ENCODE measurements around the gene SULT1A2. TPM values are rescaled to one million over a fixed set of nuclear protein-coding genes. Genes with fewer than 3 reads are reported as not detected.

Gene SULT1A2
- total RNA-seq, 1 experiment from 2014 or later: 0.44 TPM

- H3K27me3 Mint-ChIP-seq (ENCODE audit: insufficient read depth, unreplicated experiment): no peaks in the 10 kb centered on the region
- no peak overlapping the region for H3K4me3 Mint-ChIP-seq (ENCODE audit: unreplicated experiment)
- H3K27ac Mint-ChIP-seq (ENCODE audit: low read depth, unreplicated experiment): peak overlapping the region; percentile 25
- ChIA-PET CTCF (interaction anchor here (0.5 to 0.7 kb wide), 3 partner anchors 13 to 388 kb away, joined by 3 to 4 read pairs (median 3); no protein-coding TSS in a partner anchor), POLR2A (no interaction called here)
- BruUV-seq (replicated peaks): no TSS peak
- TF ChIP-seq CTCF (IDR thresholded peaks at IDR 0.05; ENCODE audit: unreplicated experiment): no peak
- peaks cover 9% of the 10 kb centered on the region for H3K36me3 Mint-ChIP-seq (ENCODE audit: insufficient read depth, unreplicated experiment)
- intact Hi-C loops (cut with micrococcal nuclease): no loop called here
- H3K4me1 Mint-ChIP-seq (ENCODE audit: insufficient read depth, unreplicated experiment): peaks cover 7% of the 10 kb centered on the region
- no peak for DNase-seq (ENCODE audit: unreplicated experiment)
- no peaks in the 10 kb centered on the region for H3K9me3 Mint-ChIP-seq (ENCODE audit: unreplicated experiment)
These were observed 39.9 kb downstream of the SULT1A2 start for GRCh38 chr16:28556914-28557320.

DNA sequence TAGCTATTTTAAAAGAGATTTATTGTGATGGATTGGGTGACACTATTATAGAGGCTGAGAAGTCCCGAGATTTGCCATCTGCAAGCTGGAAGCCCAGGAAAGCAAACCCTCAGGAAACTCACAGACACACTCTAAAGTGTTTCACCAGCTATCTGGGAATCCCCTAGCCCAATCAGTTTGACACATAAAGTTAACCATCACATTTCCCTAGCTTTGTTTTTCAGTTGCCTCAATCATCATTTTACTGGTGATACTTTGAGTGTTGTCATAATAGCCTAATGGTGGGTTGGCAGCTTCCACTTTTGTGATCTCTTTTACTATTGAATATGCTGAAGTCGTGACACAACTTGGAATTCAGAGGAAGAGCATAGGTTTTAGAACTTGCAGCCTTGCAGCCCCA lies 41.3 kb downstream of the SULT1A2 start:
- no peaks in the 10 kb centered on the region for H3K27me3 Mint-ChIP-seq (ENCODE audit: insufficient read depth, unreplicated experiment)
- BruUV-seq (replicated peaks): no TSS peak
- no peak overlapping the region for H3K4me3 Mint-ChIP-seq (ENCODE audit: unreplicated experiment)
- no peak for TF ChIP-seq CTCF (IDR thresholded peaks at IDR 0.05; ENCODE audit: unreplicated experiment)
- H3K36me3 Mint-ChIP-seq (ENCODE audit: insufficient read depth, unreplicated experiment): peaks cover 9% of the 10 kb centered on the region
- no peak for DNase-seq (ENCODE audit: unreplicated experiment)
- intact Hi-C loops (cut with micrococcal nuclease): no loop called here
- CTCF ChIA-PET: interaction anchor here (0.6 to 1.7 kb wide), 6 partner anchors 8 to 273 kb away, joined by 3 to 8 read pairs (median 3); no protein-coding TSS in a partner anchor
- no peak overlapping the region for H3K27ac Mint-ChIP-seq (ENCODE audit: low read depth, unreplicated experiment)
- POLR2A ChIA-PET: interaction anchor here (0.9 to 1.6 kb wide), 2 partner anchors 20 to 267 kb away, joined by 4 to 7 read pairs; partner anchors contain the start of gene ATXN2L
- peaks cover 7% of the 10 kb centered on the region for H3K4me1 Mint-ChIP-seq (ENCODE audit: insufficient read depth, unreplicated experiment)
- no peaks in the 10 kb centered on the region for H3K9me3 Mint-ChIP-seq (ENCODE audit: unreplicated experiment)

DNA sequence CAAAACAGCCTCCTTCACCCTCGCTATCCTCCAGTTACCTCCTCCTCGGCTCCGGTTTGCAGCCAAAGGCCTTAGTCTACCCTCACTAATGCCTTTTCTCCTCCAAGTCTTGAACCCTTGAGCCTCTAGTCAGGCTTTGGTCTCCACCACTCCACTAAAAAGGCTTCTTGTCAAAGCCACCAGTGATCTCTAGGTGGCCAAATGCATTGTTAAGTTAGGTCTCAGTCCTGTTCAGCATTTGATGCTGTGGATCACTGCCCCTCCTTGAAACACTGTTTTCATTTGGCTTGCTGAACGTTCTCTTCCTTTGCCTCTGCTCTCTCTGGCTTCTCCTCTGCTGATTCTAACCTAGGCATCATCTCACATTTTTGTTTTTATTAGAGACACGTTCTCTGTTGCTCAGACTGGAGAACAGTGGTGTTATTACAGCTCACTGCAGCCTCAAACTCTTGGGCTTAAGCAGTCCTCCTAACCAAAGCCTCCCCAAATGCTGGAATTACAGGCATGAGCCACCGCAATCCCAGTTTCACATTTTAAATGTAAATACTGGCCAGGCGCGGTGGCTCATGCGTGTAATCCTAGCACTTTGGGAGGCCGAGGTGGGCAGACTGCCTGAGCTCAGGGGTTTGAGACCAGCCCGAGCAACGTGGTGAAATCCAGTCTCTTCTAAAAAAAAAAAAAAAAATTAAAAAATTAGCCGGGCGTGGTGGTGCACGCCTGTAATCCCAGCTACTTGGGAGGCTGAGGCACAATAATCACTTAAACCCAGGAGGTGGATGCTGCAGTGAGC lies 42.0 kb downstream of the SULT1A2 start:
- no peak for DNase-seq (ENCODE audit: unreplicated experiment)
- intact Hi-C loops (cut with micrococcal nuclease): no loop called here
- no peak for TF ChIP-seq CTCF (IDR thresholded peaks at IDR 0.05; ENCODE audit: unreplicated experiment)
- H3K4me1 Mint-ChIP-seq (ENCODE audit: insufficient read depth, unreplicated experiment): peaks cover 7% of the 10 kb centered on the region
- H3K27me3 Mint-ChIP-seq (ENCODE audit: insufficient read depth, unreplicated experiment): no peaks in the 10 kb centered on the region
- ChIA-PET POLR2A (interaction anchor here (0.7 to 1.6 kb wide), 6 partner anchors 8 to 267 kb away, joined by 3 to 7 read pairs (median 4); partner anchors contain the start of genes ATXN2L and NUPR1), CTCF (interaction anchor here (0.6 to 1.7 kb wide), 12 partner anchors 9 to 396 kb away, joined by 3 to 8 read pairs (median 3); partner anchors contain the start of gene NFATC2IP)
- peak overlapping the region; percentile 80 for H3K4me3 Mint-ChIP-seq (ENCODE audit: unreplicated experiment)
- no peaks in the 10 kb centered on the region for H3K9me3 Mint-ChIP-seq (ENCODE audit: unreplicated experiment)
- no TSS peak for BruUV-seq (replicated peaks)
- H3K27ac Mint-ChIP-seq (ENCODE audit: low read depth, unreplicated experiment): no peak overlapping the region
- H3K36me3 Mint-ChIP-seq (ENCODE audit: insufficient read depth, unreplicated experiment): peaks cover 9% of the 10 kb centered on the region
